ENCODE measurements around the gene SETDB2.

DNA sequence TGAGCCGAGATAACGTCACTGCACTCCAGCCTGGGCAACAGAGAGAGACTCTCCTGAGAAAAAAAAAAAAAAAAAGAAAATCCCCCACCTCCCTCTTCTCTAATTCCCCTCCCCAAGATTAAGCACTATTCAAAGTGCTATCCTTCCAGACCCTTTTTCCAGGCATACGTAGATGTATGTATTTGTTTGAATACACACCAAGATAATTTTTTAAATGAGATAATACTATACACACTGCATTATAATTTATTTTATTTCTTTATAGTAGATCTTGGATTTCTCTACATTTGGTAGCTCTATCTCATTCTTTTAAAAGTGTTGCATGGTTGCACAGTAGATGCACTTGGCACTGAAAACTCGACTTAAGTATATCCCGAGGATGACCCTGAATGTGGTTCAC, 32.7 kb upstream of the SETDB2 start:
- TF ChIP-seq SMAD3 (CRISPR knock-in tag; IDR thresholded peaks at IDR 0.05) (no peak), NR2F2 (IDR thresholded peaks at IDR 0.05; ENCODE audit: borderline replicate concordance, low read depth) (no peak), RFX1 (IDR thresholded peaks at IDR 0.05) (no peak), HNF4A (CRISPR knock-in tag; IDR thresholded peaks at IDR 0.05) (no peak), YY1 (IDR thresholded peaks at IDR 0.05; ENCODE audit: insufficient read depth, insufficient replicate concordance, low read depth, low read length) (no peak), GTF2F1 (IDR thresholded peaks at IDR 0.05; ENCODE audit: low read length) (no peak), NR2C2 (CRISPR knock-in tag; IDR thresholded peaks at IDR 0.05; ENCODE audit: borderline replicate concordance) (no peak), NFATC3 (CRISPR knock-in tag; IDR thresholded peaks at IDR 0.05) (no peak), HOXD1 (CRISPR knock-in tag; IDR thresholded peaks at IDR 0.05) (no peak), ZNF558 (CRISPR knock-in tag; IDR thresholded peaks at IDR 0.05; ENCODE audit: borderline replicate concordance) (no peak)
- TF ChIP-seq, protein P1, sequence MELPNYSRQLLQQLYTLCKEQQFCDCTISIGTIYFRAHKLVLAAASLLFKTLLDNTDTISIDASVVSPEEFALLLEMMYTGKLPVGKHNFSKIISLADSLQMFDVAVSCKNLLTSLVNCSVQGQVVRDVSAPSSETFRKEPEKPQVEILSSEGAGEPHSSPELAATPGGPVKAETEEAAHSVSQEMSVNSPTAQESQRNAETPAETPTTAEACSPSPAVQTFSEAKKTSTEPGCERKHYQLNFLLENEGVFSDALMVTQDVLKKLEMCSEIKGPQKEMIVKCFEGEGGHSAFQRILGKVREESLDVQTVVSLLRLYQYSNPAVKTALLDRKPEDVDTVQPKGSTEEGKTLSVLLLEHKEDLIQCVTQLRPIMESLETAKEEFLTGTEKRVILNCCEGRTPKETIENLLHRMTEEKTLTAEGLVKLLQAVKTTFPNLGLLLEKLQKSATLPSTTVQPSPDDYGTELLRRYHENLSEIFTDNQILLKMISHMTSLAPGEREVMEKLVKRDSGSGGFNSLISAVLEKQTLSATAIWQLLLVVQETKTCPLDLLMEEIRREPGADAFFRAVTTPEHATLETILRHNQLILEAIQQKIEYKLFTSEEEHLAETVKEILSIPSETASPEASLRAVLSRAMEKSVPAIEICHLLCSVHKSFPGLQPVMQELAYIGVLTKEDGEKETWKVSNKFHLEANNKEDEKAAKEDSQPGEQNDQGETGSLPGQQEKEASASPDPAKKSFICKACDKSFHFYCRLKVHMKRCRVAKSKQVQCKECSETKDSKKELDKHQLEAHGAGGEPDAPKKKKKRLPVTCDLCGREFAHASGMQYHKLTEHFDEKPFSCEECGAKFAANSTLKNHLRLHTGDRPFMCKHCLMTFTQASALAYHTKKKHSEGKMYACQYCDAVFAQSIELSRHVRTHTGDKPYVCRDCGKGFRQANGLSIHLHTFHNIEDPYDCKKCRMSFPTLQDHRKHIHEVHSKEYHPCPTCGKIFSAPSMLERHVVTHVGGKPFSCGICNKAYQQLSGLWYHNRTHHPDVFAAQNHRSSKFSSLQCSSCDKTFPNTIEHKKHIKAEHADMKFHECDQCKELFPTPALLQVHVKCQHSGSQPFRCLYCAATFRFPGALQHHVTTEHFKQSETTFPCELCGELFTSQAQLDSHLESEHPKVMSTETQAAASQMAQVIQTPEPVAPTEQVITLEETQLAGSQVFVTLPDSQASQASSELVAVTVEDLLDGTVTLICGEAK (IDR thresholded peaks at IDR 0.05) = no peak
- TF ChIP-seq, protein P1 (CRISPR knock-in tag; IDR thresholded peaks at IDR 0.05) = no peak
- TF ChIP-seq, protein P2, sequence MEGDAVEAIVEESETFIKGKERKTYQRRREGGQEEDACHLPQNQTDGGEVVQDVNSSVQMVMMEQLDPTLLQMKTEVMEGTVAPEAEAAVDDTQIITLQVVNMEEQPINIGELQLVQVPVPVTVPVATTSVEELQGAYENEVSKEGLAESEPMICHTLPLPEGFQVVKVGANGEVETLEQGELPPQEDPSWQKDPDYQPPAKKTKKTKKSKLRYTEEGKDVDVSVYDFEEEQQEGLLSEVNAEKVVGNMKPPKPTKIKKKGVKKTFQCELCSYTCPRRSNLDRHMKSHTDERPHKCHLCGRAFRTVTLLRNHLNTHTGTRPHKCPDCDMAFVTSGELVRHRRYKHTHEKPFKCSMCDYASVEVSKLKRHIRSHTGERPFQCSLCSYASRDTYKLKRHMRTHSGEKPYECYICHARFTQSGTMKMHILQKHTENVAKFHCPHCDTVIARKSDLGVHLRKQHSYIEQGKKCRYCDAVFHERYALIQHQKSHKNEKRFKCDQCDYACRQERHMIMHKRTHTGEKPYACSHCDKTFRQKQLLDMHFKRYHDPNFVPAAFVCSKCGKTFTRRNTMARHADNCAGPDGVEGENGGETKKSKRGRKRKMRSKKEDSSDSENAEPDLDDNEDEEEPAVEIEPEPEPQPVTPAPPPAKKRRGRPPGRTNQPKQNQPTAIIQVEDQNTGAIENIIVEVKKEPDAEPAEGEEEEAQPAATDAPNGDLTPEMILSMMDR (CRISPR knock-in tag; IDR thresholded peaks at IDR 0.05) = no peak
- TF ChIP-seq, protein P3, sequence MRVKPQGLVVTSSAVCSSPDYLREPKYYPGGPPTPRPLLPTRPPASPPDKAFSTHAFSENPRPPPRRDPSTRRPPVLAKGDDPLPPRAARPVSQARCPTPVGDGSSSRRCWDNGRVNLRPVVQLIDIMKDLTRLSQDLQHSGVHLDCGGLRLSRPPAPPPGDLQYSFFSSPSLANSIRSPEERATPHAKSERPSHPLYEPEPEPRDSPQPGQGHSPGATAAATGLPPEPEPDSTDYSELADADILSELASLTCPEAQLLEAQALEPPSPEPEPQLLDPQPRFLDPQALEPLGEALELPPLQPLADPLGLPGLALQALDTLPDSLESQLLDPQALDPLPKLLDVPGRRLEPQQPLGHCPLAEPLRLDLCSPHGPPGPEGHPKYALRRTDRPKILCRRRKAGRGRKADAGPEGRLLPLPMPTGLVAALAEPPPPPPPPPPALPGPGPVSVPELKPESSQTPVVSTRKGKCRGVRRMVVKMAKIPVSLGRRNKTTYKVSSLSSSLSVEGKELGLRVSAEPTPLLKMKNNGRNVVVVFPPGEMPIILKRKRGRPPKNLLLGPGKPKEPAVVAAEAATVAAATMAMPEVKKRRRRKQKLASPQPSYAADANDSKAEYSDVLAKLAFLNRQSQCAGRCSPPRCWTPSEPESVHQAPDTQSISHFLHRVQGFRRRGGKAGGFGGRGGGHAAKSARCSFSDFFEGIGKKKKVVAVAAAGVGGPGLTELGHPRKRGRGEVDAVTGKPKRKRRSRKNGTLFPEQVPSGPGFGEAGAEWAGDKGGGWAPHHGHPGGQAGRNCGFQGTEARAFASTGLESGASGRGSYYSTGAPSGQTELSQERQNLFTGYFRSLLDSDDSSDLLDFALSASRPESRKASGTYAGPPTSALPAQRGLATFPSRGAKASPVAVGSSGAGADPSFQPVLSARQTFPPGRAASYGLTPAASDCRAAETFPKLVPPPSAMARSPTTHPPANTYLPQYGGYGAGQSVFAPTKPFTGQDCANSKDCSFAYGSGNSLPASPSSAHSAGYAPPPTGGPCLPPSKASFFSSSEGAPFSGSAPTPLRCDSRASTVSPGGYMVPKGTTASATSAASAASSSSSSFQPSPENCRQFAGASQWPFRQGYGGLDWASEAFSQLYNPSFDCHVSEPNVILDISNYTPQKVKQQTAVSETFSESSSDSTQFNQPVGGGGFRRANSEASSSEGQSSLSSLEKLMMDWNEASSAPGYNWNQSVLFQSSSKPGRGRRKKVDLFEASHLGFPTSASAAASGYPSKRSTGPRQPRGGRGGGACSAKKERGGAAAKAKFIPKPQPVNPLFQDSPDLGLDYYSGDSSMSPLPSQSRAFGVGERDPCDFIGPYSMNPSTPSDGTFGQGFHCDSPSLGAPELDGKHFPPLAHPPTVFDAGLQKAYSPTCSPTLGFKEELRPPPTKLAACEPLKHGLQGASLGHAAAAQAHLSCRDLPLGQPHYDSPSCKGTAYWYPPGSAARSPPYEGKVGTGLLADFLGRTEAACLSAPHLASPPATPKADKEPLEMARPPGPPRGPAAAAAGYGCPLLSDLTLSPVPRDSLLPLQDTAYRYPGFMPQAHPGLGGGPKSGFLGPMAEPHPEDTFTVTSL (CRISPR knock-in tag; IDR thresholded peaks at IDR 0.05; ENCODE audit: borderline replicate concordance) = no peak
- TF ChIP-seq, protein P4, sequence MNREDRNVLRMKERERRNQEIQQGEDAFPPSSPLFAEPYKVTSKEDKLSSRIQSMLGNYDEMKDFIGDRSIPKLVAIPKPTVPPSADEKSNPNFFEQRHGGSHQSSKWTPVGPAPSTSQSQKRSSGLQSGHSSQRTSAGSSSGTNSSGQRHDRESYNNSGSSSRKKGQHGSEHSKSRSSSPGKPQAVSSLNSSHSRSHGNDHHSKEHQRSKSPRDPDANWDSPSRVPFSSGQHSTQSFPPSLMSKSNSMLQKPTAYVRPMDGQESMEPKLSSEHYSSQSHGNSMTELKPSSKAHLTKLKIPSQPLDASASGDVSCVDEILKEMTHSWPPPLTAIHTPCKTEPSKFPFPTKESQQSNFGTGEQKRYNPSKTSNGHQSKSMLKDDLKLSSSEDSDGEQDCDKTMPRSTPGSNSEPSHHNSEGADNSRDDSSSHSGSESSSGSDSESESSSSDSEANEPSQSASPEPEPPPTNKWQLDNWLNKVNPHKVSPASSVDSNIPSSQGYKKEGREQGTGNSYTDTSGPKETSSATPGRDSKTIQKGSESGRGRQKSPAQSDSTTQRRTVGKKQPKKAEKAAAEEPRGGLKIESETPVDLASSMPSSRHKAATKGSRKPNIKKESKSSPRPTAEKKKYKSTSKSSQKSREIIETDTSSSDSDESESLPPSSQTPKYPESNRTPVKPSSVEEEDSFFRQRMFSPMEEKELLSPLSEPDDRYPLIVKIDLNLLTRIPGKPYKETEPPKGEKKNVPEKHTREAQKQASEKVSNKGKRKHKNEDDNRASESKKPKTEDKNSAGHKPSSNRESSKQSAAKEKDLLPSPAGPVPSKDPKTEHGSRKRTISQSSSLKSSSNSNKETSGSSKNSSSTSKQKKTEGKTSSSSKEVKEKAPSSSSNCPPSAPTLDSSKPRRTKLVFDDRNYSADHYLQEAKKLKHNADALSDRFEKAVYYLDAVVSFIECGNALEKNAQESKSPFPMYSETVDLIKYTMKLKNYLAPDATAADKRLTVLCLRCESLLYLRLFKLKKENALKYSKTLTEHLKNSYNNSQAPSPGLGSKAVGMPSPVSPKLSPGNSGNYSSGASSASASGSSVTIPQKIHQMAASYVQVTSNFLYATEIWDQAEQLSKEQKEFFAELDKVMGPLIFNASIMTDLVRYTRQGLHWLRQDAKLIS (CRISPR knock-in tag; IDR thresholded peaks at IDR 0.05) = no peak
